Activated CD4-positive, CD25-positive, alpha-beta regulatory T cell treated with anti-CD3 and anti-CD28 coated beads, Interleukin-2, amount 50 U/mL, for 16 hours (primary cell): ENCODE results near the gene R3HDM2.

Experiments
- DNase-seq: peaks from one replicate; pipeline ENCODE4 v3.0.0-alpha.2; 2020; ENCODE audit warnings: low read depth, low spot score

Gene R3HDM2

GRCh38 chr12:57216014-57216911 is 214.6 kb downstream of the R3HDM2 start, which contains the start of gene NXPH4:
Gene NXPH4 (plus strand): TSS chr12:57216794. CDS start chr12:57216970, 176 bp downstream.
- no peak for DNase-seq

GRCh38 chr12:57215668-57216013 is 215.2 kb downstream of the R3HDM2 start:
- DNase-seq = no peak

DNA sequence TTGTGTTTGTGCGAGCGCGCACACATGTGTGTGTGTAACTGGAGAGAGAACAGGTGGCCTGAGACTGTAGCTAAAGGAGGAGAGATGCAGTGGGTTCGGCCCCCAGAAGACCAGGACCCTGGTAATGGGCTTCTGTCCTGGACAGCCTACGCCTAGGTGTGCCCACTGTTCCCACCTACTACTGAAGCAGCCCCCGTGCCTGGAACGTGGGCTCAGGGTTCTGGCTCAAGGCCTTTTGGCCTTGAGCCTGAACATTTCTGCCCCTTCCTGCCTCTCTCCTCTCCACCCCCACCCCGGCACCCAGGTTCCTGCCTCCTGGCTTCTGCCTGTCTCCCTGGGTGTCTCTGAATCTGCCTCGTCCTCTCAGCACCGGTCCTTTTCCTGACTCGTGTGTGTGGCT is 215.8 kb downstream of the R3HDM2 start:
- no peak for DNase-seq

GRCh38 chr12:57214398-57214781 is 216.5 kb downstream of the R3HDM2 start:
- peak; percentile 27 for DNase-seq

DNA sequence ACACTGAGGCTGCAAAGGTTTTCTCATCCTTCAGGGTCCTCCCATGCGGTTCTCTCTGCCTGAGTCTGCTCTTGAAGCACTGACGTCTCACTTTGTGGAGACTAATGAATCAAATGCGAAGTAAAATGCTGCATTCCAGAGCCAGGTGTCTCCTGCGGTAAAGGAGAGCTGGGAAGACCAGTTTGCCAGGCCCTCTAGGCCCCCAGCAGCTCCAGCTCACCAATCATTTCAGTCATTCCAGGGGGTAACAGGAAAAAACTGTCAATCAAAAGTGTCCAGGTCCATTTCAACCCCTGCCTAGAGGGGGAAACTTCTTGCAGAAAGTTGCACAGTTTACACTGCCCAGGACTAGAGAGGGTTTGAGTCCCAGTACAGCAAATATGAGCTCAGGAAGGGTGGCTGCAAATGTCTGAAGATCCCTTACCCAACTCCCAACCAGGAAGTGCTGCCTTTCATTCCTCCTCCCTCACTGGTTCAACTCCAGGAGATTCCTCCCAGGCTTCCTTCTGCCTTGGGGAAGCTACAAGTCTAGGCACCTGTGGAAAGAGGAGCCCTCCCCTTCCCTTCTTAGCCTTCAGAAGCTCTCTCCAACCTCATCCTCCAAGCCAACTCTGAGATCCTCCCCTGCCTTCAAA is 217.0 kb downstream of the R3HDM2 start:
- no peak for DNase-seq

- DNase-seq = peak; percentile 66
Observed at GRCh38 chr12:57213058-57213715, 217.7 kb downstream of the R3HDM2 start.

DNA sequence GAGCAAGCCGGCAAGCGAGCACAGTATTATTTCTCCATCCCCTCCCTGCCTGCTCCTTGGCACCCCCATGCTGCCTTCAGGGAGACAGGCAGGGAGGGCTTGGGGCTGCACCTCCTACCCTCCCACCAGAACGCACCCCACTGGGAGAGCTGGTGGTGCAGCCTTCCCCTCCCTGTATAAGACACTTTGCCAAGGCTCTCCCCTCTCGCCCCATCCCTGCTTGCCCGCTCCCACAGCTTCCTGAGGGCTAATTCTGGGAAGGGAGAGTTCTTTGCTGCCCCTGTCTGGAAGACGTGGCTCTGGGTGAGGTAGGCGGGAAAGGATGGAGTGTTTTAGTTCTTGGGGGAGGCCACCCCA is 218.2 kb downstream of the R3HDM2 start:
- DNase-seq = no peak

DNA sequence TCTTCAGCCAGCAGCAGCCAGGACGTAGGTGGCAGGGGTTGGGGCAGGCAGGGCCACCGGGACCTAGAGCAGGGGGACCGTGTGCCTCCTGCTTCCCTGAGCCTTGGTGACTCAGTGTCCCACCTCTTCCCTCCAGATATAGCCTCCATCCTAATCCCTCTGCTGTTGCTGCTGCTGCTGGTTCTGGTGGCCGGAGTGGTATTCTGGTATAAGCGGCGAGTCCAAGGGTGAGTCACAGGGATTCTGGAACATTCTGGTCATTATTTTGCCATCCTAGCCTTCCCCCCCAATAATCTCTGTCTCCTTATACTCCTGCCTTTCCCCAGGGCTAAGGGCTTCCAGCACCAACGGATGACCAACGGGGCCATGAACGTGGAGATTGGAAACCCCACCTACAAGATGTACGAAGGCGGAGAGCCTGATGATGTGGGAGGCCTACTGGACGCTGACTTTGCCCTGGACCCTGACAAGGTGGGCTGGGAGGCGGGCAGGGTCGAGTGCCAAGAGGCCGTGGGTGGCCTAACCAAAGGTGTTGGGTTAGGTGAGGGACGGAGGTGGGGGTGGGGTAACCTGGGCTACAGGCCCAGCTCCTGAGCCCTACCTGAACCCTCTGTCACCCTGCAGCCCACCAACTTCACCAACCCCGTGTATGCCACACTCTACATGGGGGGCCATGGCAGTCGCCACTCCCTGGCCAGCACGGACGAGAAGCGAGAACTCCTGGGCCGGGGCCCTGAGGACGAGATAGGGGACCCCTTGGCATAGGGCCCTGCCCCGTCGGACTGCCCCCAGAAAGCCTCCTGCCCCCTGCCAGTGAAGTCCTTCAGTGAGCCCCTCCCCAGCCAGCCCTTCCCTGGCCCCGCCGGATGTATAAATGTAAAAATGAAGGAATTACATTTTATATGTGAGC is 218.8 kb downstream of the R3HDM2 start:
- no peak for DNase-seq

GRCh38 chr12:57210926-57211692 is 219.7 kb downstream of the R3HDM2 start:
- no peak for DNase-seq

GRCh38 chr12:57210461-57210860 is 220.4 kb downstream of the R3HDM2 start:
- no peak for DNase-seq

GRCh38 chr12:57209916-57210315 is 220.9 kb downstream of the R3HDM2 start:
- no peak for DNase-seq

DNA sequence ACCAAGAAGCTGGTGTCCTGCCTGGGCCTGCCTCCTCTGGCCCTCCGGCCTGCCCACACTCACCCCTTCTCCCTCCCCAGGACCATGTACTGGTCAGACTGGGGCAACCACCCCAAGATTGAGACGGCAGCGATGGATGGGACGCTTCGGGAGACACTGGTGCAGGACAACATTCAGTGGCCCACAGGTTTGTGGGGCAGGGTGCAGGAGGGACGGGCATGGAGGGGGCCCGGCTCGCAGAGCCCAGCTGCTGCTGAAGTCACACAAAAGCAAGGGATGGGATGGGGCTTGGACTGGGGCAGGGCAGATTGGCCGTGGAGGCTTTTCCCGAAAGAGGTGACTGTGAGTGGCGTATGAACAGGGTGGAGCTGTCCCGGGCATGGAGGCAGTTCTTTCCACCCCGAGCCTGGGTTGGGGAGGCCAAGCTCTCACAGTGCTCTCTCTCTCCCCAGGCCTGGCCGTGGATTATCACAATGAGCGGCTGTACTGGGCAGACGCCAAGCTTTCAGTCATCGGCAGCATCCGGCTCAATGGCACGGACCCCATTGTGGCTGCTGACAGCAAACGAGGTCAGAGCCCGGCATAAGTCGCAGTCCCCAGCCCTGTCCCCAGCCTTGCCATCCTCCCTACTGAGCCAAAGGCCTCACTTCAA is 222.1 kb downstream of the R3HDM2 start:
- DNase-seq = no peak

DNA sequence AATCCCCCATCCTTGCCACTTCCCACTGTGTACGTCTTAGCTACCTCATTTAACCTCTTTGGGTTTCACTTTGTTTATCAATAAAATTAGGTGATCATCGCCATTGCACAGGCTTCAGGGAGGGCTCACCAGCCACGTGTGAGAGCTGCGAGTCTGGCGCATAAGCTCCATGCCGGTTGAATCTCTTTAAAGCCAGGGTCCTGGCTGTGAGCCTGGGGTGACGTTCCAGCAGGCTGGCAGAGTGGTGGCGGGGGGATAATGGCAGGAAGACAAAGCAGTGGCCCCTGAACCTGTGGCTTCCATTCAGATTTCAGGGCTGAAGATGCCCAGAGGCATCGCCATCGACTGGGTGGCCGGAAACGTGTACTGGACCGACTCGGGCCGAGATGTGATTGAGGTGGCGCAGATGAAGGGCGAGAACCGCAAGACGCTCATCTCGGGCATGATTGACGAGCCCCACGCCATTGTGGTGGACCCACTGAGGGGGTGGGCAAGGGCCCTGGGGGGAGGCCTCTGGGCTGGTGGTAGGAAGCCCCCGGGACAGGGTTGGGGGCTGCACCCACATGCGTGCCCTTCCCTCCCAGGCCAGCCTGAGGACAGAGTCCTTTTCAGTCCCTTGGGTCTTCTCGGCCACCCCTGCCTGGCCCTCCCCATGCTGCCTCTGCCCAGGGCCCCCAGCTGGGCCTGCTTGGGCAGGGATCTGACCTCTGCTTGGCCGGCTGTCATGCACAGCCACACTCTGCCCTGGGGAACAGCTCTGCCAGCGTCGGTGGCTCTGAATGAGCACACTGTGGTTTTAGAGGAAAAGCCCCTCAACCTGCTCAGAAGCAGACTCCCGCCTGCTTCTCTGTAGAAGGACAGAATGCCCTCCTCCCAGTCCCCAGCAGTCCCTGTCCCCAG is 222.9 kb downstream of the R3HDM2 start:
- DNase-seq = no peak

GRCh38 chr12:57205931-57206330 is 224.9 kb downstream of the R3HDM2 start:
- DNase-seq = no peak

DNA sequence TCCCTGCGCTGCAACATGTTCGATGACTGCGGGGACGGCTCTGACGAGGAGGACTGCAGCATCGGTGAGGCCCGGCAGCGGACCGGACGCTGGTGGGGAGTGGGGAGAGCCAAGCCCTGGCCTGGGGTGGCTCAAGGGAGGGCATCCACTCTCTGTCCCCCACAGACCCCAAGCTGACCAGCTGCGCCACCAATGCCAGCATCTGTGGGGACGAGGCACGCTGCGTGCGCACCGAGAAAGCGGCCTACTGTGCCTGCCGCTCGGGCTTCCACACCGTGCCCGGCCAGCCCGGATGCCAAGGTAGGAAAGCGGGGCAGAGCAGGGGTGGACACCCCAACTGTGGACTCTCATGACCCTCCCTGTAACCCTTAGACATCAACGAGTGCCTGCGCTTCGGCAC is 225.7 kb downstream of the R3HDM2 start:
- DNase-seq = no peak

DNA sequence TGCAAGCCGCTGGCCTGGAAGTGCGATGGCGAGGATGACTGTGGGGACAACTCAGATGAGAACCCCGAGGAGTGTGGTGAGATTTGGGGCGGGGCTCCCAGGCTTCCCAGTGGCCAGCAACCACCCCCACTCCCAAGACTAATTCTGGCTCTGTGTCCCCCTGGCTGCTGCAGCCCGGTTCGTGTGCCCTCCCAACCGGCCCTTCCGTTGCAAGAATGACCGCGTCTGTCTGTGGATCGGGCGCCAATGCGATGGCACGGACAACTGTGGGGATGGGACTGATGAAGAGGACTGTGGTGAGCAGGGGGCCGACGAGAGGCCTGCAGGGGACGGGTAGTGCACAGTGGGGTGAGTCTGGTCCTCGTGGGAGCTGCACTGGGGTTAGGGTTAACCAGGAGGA is 226.4 kb downstream of the R3HDM2 start:
- no peak for DNase-seq

DNA sequence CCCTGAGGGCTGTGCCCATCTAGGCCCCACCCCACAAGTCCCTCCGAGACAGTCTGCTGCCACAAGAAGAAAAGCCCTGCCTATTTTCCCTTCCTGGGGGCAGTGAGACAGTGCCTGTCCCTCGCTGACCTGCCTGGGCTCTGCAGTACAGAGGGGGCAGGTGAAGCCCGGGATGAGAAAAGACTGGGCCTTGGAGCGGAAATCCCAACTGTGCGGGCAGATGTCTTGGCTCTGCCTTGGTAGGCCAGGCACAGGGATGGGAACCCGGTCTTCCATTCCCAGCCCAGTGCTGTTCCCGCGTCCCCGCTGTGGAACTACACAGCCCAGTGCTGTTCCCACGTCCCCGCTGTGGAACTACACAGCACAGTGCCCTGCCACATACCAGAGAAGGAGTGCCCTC is 227.1 kb downstream of the R3HDM2 start:
- no peak for DNase-seq
